Smooth muscle cell (in vitro differentiated cells): ENCODE results near the gene JTB. TPM values are rescaled to one million over a fixed set of nuclear protein-coding genes. Genes with fewer than 3 reads are reported as not detected.

Source experiments
- DNase-seq: peaks from one replicate; lab custom pipeline; 2025; ENCODE audit not compliant: unreplicated experiment; lab: John Stamatoyannopoulos, UW
- H2AFZ ChIP-seq: fragments of 200-600 bp; sonication (generic); 2 replicates; pipeline ENCODE4 v1.6.0; 2016; ENCODE audit warnings: antibody characterized with exemption, low read depth, mild to moderate bottlenecking
- H3F3A ChIP-seq: fragments of 200-600 bp; sonication (generic); 2 replicates; pipeline ENCODE4 v1.6.0; 2017; ENCODE audit warnings: antibody characterized with exemption, low read depth
- H3K27ac ChIP-seq: fragments of 200-600 bp; sonication (generic); 2 replicates; pipeline ENCODE4 v1.5.1; 2016; ENCODE audit warnings: low read depth, mild to moderate bottlenecking
- H3K27me3 ChIP-seq: fragments of 200-600 bp; sonication (generic); 2 replicates; pipeline ENCODE4 v1.6.1; 2016; ENCODE audit warnings: low read depth, mild to moderate bottlenecking
- H3K36me3 ChIP-seq: fragments of 200-600 bp; sonication (generic); 2 replicates; pipeline ENCODE4 v1.5.1; 2016; ENCODE audit warnings: low read depth
- H3K4me1 ChIP-seq: fragments of 200-600 bp; sonication (generic); 2 replicates; pipeline ENCODE4 v1.5.1; 2016; ENCODE audit warnings: low read depth
- H3K4me2 ChIP-seq: fragments of 200-600 bp; sonication (generic); 2 replicates; pipeline ENCODE4 v1.6.0; 2016; ENCODE audit warnings: mild to moderate bottlenecking
- H3K4me3 ChIP-seq: fragments of 200-600 bp; sonication (generic); 2 replicates; pipeline ENCODE4 v1.5.1; 2016; ENCODE audit warnings: mild to moderate bottlenecking
- H3K79me2 ChIP-seq: fragments of 200-600 bp; sonication (generic); 2 replicates; pipeline ENCODE4 v1.6.0; 2016; ENCODE audit warnings: low read depth, mild to moderate bottlenecking
- H3K9ac ChIP-seq: fragments of 200-600 bp; sonication (generic); 2 replicates; pipeline ENCODE4 v1.6.0; 2016; ENCODE audit warnings: low read depth
- H3K9me3 ChIP-seq: fragments of 200-600 bp; sonication (generic); replicated peaks from 2 replicates; pipeline ENCODE4 v1.5.1; 2016; ENCODE audit warnings: low read depth
- H4K20me1 ChIP-seq: fragments of 200-600 bp; sonication (generic); 2 replicates; pipeline ENCODE4 v1.6.0; 2016; ENCODE audit warnings: low read depth
- WGBS: methylation state at CpG from one replicate; pipeline ENCODE4 v1.1.7; 2016; ENCODE audit warnings: low lambda C conversion rate; 5-methylcytosine and 5-hydroxymethylcytosine counted together
- polyA plus RNA-seq: library from polyadenylated mRNA; unstranded; fragments of >200 nt; fragmentation: Nextera tagmentation; extraction: Ambion mirVana; gene quantifications from 2 replicates; pipeline ENCODE4 v1.2.1, GENCODE V29; 2016
- total RNA-seq: library from RNA; depleted of rRNA; stranded (reverse); fragments of >200 nt; gene quantifications from 2 replicates; pipeline ENCODE4 v1.2.3, GENCODE V29; 2014
- TF ChIP-seq, protein P1 (sequence below): fragments of 200-600 bp; sonication (generic); IDR thresholded peaks from 2 replicates; pipeline ENCODE4 v1.5.1; 2017; ENCODE audit warnings: borderline replicate concordance, mild to moderate bottlenecking, antibody characterized with exemption; ENCODE audit not compliant: insufficient read depth, poor library complexity, severe bottlenecking

Gene JTB
- total and polyA plus RNA-seq, 2 experiments from 2014 or later, result 139 to 157 TPM

DNA sequence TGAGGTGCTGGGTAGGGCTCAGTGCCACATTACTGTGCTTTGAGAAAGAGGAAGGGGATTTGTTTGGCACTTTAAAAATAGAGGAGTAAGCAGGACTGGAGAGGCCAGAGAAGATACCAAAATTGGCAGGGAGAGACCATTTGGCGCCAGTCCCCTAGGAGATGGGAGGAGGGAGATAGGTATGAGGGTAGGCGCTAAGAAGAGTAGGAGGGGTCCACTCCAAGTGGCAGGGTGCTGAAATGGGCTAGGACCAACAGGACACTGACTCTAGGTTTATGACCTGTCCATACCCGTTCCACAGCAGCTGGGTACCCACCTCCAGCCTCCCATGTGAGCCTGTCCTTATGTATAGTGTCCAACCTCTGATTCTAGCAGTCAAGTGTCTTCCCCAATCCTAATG lies 18.0 kb downstream of the JTB start:
- H3K9ac ChIP-seq, result no peak overlapping the region
- H2AFZ ChIP-seq, result no peak overlapping the region
- TF ChIP-seq, protein P1, sequence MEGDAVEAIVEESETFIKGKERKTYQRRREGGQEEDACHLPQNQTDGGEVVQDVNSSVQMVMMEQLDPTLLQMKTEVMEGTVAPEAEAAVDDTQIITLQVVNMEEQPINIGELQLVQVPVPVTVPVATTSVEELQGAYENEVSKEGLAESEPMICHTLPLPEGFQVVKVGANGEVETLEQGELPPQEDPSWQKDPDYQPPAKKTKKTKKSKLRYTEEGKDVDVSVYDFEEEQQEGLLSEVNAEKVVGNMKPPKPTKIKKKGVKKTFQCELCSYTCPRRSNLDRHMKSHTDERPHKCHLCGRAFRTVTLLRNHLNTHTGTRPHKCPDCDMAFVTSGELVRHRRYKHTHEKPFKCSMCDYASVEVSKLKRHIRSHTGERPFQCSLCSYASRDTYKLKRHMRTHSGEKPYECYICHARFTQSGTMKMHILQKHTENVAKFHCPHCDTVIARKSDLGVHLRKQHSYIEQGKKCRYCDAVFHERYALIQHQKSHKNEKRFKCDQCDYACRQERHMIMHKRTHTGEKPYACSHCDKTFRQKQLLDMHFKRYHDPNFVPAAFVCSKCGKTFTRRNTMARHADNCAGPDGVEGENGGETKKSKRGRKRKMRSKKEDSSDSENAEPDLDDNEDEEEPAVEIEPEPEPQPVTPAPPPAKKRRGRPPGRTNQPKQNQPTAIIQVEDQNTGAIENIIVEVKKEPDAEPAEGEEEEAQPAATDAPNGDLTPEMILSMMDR, result no peak
- H3K79me2 ChIP-seq, result peaks cover 59% of the 10 kb centered on the region
- no peaks in the 10 kb centered on the region for H3K9me3 ChIP-seq
- H4K20me1 ChIP-seq, result peaks cover 48% of the 10 kb centered on the region
- H3K4me2 ChIP-seq, result no peak overlapping the region
- H3K27ac ChIP-seq, result peak overlapping the region; percentile 54
- peaks cover 22% of the 10 kb centered on the region for H3K4me1 ChIP-seq
- H3F3A ChIP-seq, result peaks cover 4% of the 10 kb centered on the region
- no peaks in the 10 kb centered on the region for H3K27me3 ChIP-seq
- 96% methylated on average over 3 of the region's 3 CpGs for WGBS
- H3K36me3 ChIP-seq, result no peaks in the 10 kb centered on the region
- DNase-seq, result no peak
- no peak overlapping the region for H3K4me3 ChIP-seq

DNA sequence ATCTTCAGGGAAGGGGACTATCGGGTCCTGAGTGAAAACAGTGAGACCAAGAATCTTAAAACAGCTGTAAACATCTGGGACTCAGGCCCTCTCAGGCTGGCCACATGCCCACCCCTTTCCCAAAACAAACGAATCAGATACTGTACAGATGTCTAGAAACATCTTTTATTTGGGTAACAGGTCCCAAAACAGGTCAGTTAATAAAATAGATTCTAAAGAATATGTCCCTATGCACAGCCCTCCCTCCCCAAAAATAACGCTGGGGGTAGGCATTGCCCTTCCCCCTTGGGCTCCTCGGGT lies 18.6 kb downstream of the JTB start:
- DNase-seq, result no peak

DNA sequence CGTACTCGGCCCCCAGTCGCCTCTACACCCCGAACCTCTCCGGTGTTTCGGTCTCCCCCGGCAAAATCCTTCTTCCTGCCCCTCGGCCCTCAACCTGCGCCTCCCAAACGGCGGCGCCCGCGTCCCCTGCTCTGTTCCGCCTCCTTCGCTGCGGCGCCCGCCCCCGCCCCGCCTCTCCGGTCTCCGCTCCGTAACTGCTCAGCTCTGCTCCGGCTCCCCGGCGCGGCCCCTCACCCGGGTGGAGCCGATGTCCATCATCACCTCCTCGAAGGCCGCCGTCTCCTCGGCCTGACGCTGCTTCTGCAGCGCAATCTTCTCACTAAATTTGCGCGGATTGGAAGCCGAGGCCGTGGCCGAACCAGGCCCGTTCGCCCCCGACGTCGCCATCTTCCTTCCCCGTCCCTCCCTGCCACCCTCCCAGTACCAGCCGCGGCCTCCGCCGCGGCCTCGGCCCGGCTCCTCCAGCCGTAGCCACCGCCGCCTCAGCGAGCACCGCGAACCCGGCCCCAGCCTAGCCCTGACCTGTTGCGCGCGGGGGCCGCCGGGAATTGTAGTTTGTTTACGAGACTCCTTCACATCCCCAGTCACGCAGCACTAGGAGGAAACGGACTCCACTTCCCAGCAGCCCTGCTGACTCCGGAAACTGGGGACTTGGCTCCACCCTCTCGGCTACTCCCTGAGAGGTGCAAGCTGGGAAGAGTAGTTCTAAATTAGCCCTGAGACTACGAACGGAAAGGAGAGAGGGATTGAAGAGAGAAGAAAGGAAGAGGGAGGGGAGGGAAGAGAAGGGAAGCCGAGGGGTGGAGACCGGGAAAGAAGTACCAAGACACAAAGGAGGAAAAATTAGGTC lies 19.1 kb downstream of the JTB start, which contains the start of gene CRTC2:
CRTC2 (minus strand) TSS at position 502 of the 850 bp plus-strand sequence; CDS start at position 387, 115 bp downstream.
- Histone ChIP-seq H2AFZ (no peak within 1 kb of the TSS), H3K9me3 (no peaks in the 10 kb centered on the region), H3K27me3 (no peaks in the 10 kb centered on the region), H3K4me3 (peak within 1 kb of the TSS; percentile 96), H3K9ac (peak within 1 kb of the TSS; percentile 93), H3K79me2 (peaks cover 67% of the 10 kb centered on the region), H3F3A (peaks cover 4% of the 10 kb centered on the region), H3K36me3 (no peaks in the 10 kb centered on the region), H3K27ac (peak within 1 kb of the TSS; percentile 85), H3K4me1 (peaks cover 18% of the 10 kb centered on the region), H3K4me2 (peak within 1 kb of the TSS; percentile 91), H4K20me1 (peaks cover 59% of the 10 kb centered on the region)
- TF ChIP-seq, protein P1, result no peak
- 1% methylated on average over 37 of the region's 75 CpGs for WGBS
- peak; percentile 86 for DNase-seq

More for the DNA sequence above, 18.6 kb downstream of the JTB start:
- Histone ChIP-seq H2AFZ (no peak overlapping the region), H3F3A (peaks cover 4% of the 10 kb centered on the region), H3K79me2 (peaks cover 64% of the 10 kb centered on the region), H3K9me3 (no peaks in the 10 kb centered on the region), H3K4me3 (peak overlapping the region; percentile 96), H4K20me1 (peaks cover 54% of the 10 kb centered on the region), H3K27me3 (no peaks in the 10 kb centered on the region), H3K27ac (peak overlapping the region; percentile 54), H3K9ac (no peak overlapping the region), H3K4me2 (peak overlapping the region; percentile 78), H3K4me1 (peaks cover 18% of the 10 kb centered on the region), H3K36me3 (no peaks in the 10 kb centered on the region)
- WGBS, result 49% methylated on average over 4 of the region's 4 CpGs
- TF ChIP-seq, protein P1, result no peak
